Anterior cingulate cortex (tissue), 58 donors: ENCODE results near the gene SMS.
A peak's percentile ranks its signal among the peaks of the same experiment; 100 is the strongest.

Experiments
- DNase-seq, 58 donors: peaks; one replicate each; lab custom pipeline; 2025; lab: John Stamatoyannopoulos, UW

SMS gene

GRCh38 chrX:21974011-21974385, 33.5 kb downstream of the SMS start:
- no peak for DNase-seq

- no peak for DNase-seq
These were observed 34.7 kb downstream of the SMS start for GRCh38 chrX:21975242-21975641.

- DNase-seq: peak in 2 of 58 donors; percentile 12 to 21
These were observed 35.3 kb downstream of the SMS start for GRCh38 chrX:21975812-21976211.

GRCh38 chrX:21978346-21978745, 37.8 kb downstream of the SMS start:
- no peak for DNase-seq

- DNase-seq: no peak
These were observed 41.8 kb downstream of the SMS start for GRCh38 chrX:21982311-21982710.

GRCh38 chrX:21985332-21985777, 44.8 kb downstream of the SMS start:
- DNase-seq: peak in 50 of 58 donors; percentile 0 to 71 (median 22)

GRCh38 chrX:21986596-21986995, 46.1 kb downstream of the SMS start:
- no peak for DNase-seq

GRCh38 chrX:21989384-21989783, 48.9 kb downstream of the SMS start:
- DNase-seq: no peak

GRCh38 chrX:21990832-21991231, 50.3 kb downstream of the SMS start:
- DNase-seq: no peak

GRCh38 chrX:21991504-21991903, 51.0 kb downstream of the SMS start:
- no peak for DNase-seq

GRCh38 chrX:21993265-21993664, 52.8 kb downstream of the SMS start:
- peak in 9 of 58 donors; percentile 0 to 13 (median 4) for DNase-seq

- peak in 10 of 58 donors; percentile 0 to 24 (median 3) for DNase-seq
These were observed 56.5 kb downstream of the SMS start for GRCh38 chrX:21996872-21997455.

- DNase-seq: no peak
These were observed 57.5 kb downstream of the SMS start for GRCh38 chrX:21998037-21998436.

- DNase-seq: no peak
These were observed 64.4 kb downstream of the SMS start for GRCh38 chrX:22004866-22005265.

- DNase-seq: no peak
These were observed 71.5 kb downstream of the SMS start for GRCh38 chrX:22012051-22012450.

- DNase-seq: no peak
These were observed 72.4 kb downstream of the SMS start for GRCh38 chrX:22012931-22013330.

- no peak for DNase-seq
These were observed 74.7 kb downstream of the SMS start for GRCh38 chrX:22015139-22015750.

- DNase-seq: no peak
These were observed 81.3 kb downstream of the SMS start for GRCh38 chrX:22021751-22022324.

GRCh38 chrX:22024577-22024976, 84.1 kb downstream of the SMS start:
- DNase-seq: no peak

GRCh38 chrX:22025751-22026150, 85.2 kb downstream of the SMS start:
- no peak for DNase-seq

- no peak for DNase-seq
These were observed 86.2 kb downstream of the SMS start for GRCh38 chrX:22026731-22027130.

- DNase-seq: no peak
These were observed 91.6 kb downstream of the SMS start, which contains the start of gene PHEX for GRCh38 chrX:22032084-22032483. Gene PHEX, plus strand, starts transcription at chrX:22032325. Its CDS starts 681 bp downstream, at chrX:22033006.
